ENCODE data around the gene GAB3.

DNA sequence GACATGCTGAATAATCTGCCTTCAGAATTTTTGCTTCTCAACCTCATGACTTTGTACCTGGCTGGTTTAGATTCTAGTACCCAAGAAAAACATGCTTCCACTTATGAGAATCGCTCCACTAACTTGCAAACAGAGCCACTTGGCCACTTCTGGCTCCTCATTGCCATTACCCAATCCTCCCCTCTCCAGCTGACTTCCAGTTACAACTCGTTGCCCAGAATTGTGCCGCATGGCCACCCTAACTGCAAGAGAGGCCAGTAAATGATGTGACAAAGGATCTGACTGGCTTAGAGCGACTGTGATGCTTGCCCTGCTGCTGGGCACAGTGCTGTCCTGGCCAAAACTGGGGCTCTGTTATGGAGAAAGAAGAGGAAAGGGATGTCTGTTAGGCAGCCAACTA is 7.8 kb upstream of the GAB3 start:
- no peak for TF ChIP-seq RARB (CRISPR knock-in tag; IDR thresholded peaks at IDR 0.05)
- TF ChIP-seq, protein P1, sequence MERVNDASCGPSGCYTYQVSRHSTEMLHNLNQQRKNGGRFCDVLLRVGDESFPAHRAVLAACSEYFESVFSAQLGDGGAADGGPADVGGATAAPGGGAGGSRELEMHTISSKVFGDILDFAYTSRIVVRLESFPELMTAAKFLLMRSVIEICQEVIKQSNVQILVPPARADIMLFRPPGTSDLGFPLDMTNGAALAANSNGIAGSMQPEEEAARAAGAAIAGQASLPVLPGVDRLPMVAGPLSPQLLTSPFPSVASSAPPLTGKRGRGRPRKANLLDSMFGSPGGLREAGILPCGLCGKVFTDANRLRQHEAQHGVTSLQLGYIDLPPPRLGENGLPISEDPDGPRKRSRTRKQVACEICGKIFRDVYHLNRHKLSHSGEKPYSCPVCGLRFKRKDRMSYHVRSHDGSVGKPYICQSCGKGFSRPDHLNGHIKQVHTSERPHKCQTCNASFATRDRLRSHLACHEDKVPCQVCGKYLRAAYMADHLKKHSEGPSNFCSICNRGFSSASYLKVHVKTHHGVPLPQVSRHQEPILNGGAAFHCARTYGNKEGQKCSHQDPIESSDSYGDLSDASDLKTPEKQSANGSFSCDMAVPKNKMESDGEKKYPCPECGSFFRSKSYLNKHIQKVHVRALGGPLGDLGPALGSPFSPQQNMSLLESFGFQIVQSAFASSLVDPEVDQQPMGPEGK (CRISPR knock-in tag; IDR thresholded peaks at IDR 0.05; ENCODE audit: borderline replicate concordance), result no peak
- TF ChIP-seq GLIS3 (CRISPR knock-in tag; IDR thresholded peaks at IDR 0.05), result no peak
- TF ChIP-seq ESRRG (CRISPR knock-in tag; IDR thresholded peaks at IDR 0.05), result no peak
- TF ChIP-seq BACH2 (CRISPR knock-in tag; IDR thresholded peaks at IDR 0.05; ENCODE audit: borderline replicate concordance), result no peak
- TF ChIP-seq ZNF70 (CRISPR knock-in tag; IDR thresholded peaks at IDR 0.05), result no peak
- TF ChIP-seq ZNF8 (CRISPR knock-in tag; IDR thresholded peaks at IDR 0.05), result no peak
- no peak for TF ChIP-seq CSDC2 (CRISPR knock-in tag; IDR thresholded peaks at IDR 0.05)
- TF ChIP-seq, protein P2, sequence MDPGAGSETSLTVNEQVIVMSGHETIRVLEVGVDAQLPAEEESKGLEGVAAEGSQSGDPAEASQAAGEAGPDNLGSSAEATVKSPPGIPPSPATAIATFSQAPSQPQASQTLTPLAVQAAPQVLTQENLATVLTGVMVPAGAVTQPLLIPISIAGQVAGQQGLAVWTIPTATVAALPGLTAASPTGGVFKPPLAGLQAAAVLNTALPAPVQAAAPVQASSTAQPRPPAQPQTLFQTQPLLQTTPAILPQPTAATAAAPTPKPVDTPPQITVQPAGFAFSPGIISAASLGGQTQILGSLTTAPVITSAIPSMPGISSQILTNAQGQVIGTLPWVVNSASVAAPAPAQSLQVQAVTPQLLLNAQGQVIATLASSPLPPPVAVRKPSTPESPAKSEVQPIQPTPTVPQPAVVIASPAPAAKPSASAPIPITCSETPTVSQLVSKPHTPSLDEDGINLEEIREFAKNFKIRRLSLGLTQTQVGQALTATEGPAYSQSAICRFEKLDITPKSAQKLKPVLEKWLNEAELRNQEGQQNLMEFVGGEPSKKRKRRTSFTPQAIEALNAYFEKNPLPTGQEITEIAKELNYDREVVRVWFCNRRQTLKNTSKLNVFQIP (CRISPR knock-in tag; IDR thresholded peaks at IDR 0.05; ENCODE audit: borderline replicate concordance, low read depth), result no peak
- no peak for TF ChIP-seq SNAI2 (CRISPR knock-in tag; IDR thresholded peaks at IDR 0.05)
- TF ChIP-seq, protein P3, sequence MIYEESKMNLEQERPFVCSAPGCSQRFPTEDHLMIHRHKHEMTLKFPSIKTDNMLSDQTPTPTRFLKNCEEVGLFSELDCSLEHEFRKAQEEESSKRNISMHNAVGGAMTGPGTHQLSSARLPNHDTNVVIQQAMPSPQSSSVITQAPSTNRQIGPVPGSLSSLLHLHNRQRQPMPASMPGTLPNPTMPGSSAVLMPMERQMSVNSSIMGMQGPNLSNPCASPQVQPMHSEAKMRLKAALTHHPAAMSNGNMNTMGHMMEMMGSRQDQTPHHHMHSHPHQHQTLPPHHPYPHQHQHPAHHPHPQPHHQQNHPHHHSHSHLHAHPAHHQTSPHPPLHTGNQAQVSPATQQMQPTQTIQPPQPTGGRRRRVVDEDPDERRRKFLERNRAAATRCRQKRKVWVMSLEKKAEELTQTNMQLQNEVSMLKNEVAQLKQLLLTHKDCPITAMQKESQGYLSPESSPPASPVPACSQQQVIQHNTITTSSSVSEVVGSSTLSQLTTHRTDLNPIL (CRISPR knock-in tag; IDR thresholded peaks at IDR 0.05; ENCODE audit: low read depth), result no peak
- TF ChIP-seq ARNTL (CRISPR knock-in tag; IDR thresholded peaks at IDR 0.05; ENCODE audit: borderline replicate concordance, low read depth), result no peak
- no peak for TF ChIP-seq PPARA (CRISPR knock-in tag; IDR thresholded peaks at IDR 0.05; ENCODE audit: borderline replicate concordance)
- no peak for TF ChIP-seq ZFP30 (CRISPR knock-in tag; IDR thresholded peaks at IDR 0.05)
